ENCODE data around the gene MLXIP.

Gene MLXIP

GRCh38 chr12:122061253-122061652 is 17.3 kb upstream of the MLXIP start:
- Histone ChIP-seq H3K27me3 (ENCODE audit: low read length) (no peaks in the 10 kb centered on the region), H3F3A (ENCODE audit: insufficient read depth) (peaks cover 66% of the 10 kb centered on the region), H3K36me3 (ENCODE audit: low read length) (peaks cover 19% of the 10 kb centered on the region), H2AFZ (ENCODE audit: low read depth, low read length, severe bottlenecking) (no peak overlapping the region), H3K79me2 (ENCODE audit: insufficient read depth, low read length) (no peaks in the 10 kb centered on the region; the same call in 1 of the 2 replicates), H3K9me3 (ENCODE audit: insufficient read depth, low read length) (no peaks in the 10 kb centered on the region), H3K9ac (ENCODE audit: low read length) (no peak overlapping the region), H3K9me2 (replicated peaks; ENCODE audit: insufficient read depth, low read length) (no peaks in the 10 kb centered on the region), H3K4me2 (ENCODE audit: low read depth, low read length, poor library complexity, severe bottlenecking) (no peak overlapping the region), H3K4me3 (ENCODE audit: insufficient read depth, low read length, poor library complexity, severe bottlenecking) (no peak overlapping the region), H3K27ac (ENCODE audit: low read depth, low read length) (no peak overlapping the region), H4K20me1 (ENCODE audit: low read depth, low read length) (peaks cover 9% of the 10 kb centered on the region; the same call in 1 of the 2 replicates)
- TF ChIP-seq, protein P1, sequence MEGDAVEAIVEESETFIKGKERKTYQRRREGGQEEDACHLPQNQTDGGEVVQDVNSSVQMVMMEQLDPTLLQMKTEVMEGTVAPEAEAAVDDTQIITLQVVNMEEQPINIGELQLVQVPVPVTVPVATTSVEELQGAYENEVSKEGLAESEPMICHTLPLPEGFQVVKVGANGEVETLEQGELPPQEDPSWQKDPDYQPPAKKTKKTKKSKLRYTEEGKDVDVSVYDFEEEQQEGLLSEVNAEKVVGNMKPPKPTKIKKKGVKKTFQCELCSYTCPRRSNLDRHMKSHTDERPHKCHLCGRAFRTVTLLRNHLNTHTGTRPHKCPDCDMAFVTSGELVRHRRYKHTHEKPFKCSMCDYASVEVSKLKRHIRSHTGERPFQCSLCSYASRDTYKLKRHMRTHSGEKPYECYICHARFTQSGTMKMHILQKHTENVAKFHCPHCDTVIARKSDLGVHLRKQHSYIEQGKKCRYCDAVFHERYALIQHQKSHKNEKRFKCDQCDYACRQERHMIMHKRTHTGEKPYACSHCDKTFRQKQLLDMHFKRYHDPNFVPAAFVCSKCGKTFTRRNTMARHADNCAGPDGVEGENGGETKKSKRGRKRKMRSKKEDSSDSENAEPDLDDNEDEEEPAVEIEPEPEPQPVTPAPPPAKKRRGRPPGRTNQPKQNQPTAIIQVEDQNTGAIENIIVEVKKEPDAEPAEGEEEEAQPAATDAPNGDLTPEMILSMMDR (IDR thresholded peaks at IDR 0.05; ENCODE audit: insufficient read depth, low read length, poor library complexity, severe bottlenecking), result no peak
- TF ChIP-seq EZH2phosphoT487 (conservative IDR thresholded peaks at IDR 0.05; ENCODE audit: low read length), result no peak

GRCh38 chr12:122062832-122063693 is 15.5 kb upstream of the MLXIP start:
- Histone ChIP-seq H2AFZ (ENCODE audit: low read depth, low read length, severe bottlenecking) (no peak overlapping the region), H3K27ac (ENCODE audit: low read depth, low read length) (peak overlapping the region; percentile 30), H3K9ac (ENCODE audit: low read length) (no peak overlapping the region), H3K4me2 (ENCODE audit: low read depth, low read length, poor library complexity, severe bottlenecking) (peak overlapping the region; percentile 70), H3F3A (ENCODE audit: insufficient read depth) (peaks cover 50% of the 10 kb centered on the region), H3K9me3 (ENCODE audit: insufficient read depth, low read length) (no peaks in the 10 kb centered on the region), H3K36me3 (ENCODE audit: low read length) (peaks cover 4% of the 10 kb centered on the region; the same call in 1 of the 2 replicates), H4K20me1 (ENCODE audit: low read depth, low read length) (no peaks in the 10 kb centered on the region), H3K27me3 (ENCODE audit: low read length) (no peaks in the 10 kb centered on the region), H3K4me3 (ENCODE audit: insufficient read depth, low read length, poor library complexity, severe bottlenecking) (no peak overlapping the region), H3K79me2 (ENCODE audit: insufficient read depth, low read length) (no peaks in the 10 kb centered on the region; the same call in 1 of the 2 replicates), H3K9me2 (replicated peaks; ENCODE audit: insufficient read depth, low read length) (no peaks in the 10 kb centered on the region)
- no peak for TF ChIP-seq EZH2phosphoT487 (conservative IDR thresholded peaks at IDR 0.05; ENCODE audit: low read length)
- TF ChIP-seq, protein P1 (IDR thresholded peaks at IDR 0.05; ENCODE audit: insufficient read depth, low read length, poor library complexity, severe bottlenecking), result no peak

DNA sequence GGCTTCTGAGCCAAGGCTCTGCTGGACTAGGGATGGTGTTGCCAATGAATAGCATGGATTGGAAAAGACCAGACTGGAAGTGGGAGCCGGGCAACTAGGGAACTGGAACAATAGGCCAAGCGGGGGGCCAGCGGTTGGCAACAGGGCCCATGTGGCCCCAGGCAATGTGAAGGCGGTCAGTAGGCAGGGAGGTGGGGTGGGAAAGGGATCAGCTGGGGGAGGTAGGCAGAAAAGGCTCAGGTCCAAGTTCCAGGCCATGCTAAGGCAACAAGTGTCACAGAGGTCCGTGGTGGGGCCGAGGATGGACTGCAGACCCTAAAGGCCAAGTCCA is 14.9 kb upstream of the MLXIP start:
- Histone ChIP-seq H4K20me1 (ENCODE audit: low read depth, low read length) (no peaks in the 10 kb centered on the region), H3K9ac (ENCODE audit: low read length) (no peak overlapping the region), H3K27me3 (ENCODE audit: low read length) (no peaks in the 10 kb centered on the region), H3K9me3 (ENCODE audit: insufficient read depth, low read length) (no peaks in the 10 kb centered on the region), H3K4me3 (ENCODE audit: insufficient read depth, low read length, poor library complexity, severe bottlenecking) (no peak overlapping the region), H3F3A (ENCODE audit: insufficient read depth) (peaks cover 50% of the 10 kb centered on the region), H3K9me2 (replicated peaks; ENCODE audit: insufficient read depth, low read length) (no peaks in the 10 kb centered on the region), H2AFZ (ENCODE audit: low read depth, low read length, severe bottlenecking) (no peak overlapping the region), H3K4me2 (ENCODE audit: low read depth, low read length, poor library complexity, severe bottlenecking) (peak overlapping the region; percentile 70), H3K36me3 (ENCODE audit: low read length) (peaks cover 4% of the 10 kb centered on the region; the same call in 1 of the 2 replicates), H3K79me2 (ENCODE audit: insufficient read depth, low read length) (no peaks in the 10 kb centered on the region; the same call in 1 of the 2 replicates), H3K27ac (ENCODE audit: low read depth, low read length) (peak overlapping the region; percentile 30; the same call in 1 of the 2 replicates)
- no peak for TF ChIP-seq EZH2phosphoT487 (conservative IDR thresholded peaks at IDR 0.05; ENCODE audit: low read length)
- TF ChIP-seq, protein P1 (IDR thresholded peaks at IDR 0.05; ENCODE audit: insufficient read depth, low read length, poor library complexity, severe bottlenecking), result no peak
